Suppressor macrophage treated with lipopolysaccharide for 4 hours (primary cell): Measurements from ENCODE around the gene FCHO1.
"Not testable (repeated sequence)": the region's sequence is repeated elsewhere in the genome, so short reads cannot be mapped to it uniquely, and the experiment has no call there.

Experiments used
- DNase-seq: peaks from one replicate; pipeline ENCODE4 v3.0.0-alpha.2; 2020

FCHO1 gene

GRCh38 chr19:17796013-17796837, 44.9 kb downstream of the FCHO1 start:
- DNase-seq = no peak

GRCh38 chr19:17796838-17797423, 45.7 kb downstream of the FCHO1 start:
- no peak for DNase-seq

- DNase-seq = peak; percentile 63
Measured at GRCh38 chr19:17797424-17798201, 46.3 kb downstream of the FCHO1 start.

GRCh38 chr19:17798599-17798998, 47.3 kb downstream of the FCHO1 start:
- DNase-seq = not testable (repeated sequence)

GRCh38 chr19:17802137-17802858, 51.0 kb downstream of the FCHO1 start:
- DNase-seq = no peak

- peak; percentile 63 for DNase-seq
Measured at GRCh38 chr19:17803264-17803896, 52.1 kb downstream of the FCHO1 start.

- no peak for DNase-seq
Measured at GRCh38 chr19:17805427-17805826, 54.1 kb downstream of the FCHO1 start.

GRCh38 chr19:17806945-17807344, 55.7 kb downstream of the FCHO1 start:
- DNase-seq = no peak

- no peak for DNase-seq
Measured at GRCh38 chr19:17807731-17808316, 56.5 kb downstream of the FCHO1 start.

GRCh38 chr19:17811103-17811502, 59.8 kb downstream of the FCHO1 start:
- DNase-seq = no peak

GRCh38 chr19:17811681-17812080, 60.4 kb downstream of the FCHO1 start:
- DNase-seq = no peak

GRCh38 chr19:17812099-17812498, 60.8 kb downstream of the FCHO1 start:
- no peak for DNase-seq

GRCh38 chr19:17817668-17818363, 66.5 kb downstream of the FCHO1 start:
- no peak for DNase-seq

GRCh38 chr19:17821190-17821589, 69.9 kb downstream of the FCHO1 start, which contains the start of gene INSL3:
INSL3 (minus strand) TSS chr19:17821519; CDS start chr19:17821506, 13 bp downstream.
- DNase-seq = no peak

GRCh38 chr19:17824339-17824738, 73.1 kb downstream of the FCHO1 start:
- DNase-seq = no peak

GRCh38 chr19:17826508-17827056, 75.3 kb downstream of the FCHO1 start:
- no peak for DNase-seq

GRCh38 chr19:17829855-17830566, 78.7 kb downstream of the FCHO1 start:
- DNase-seq = no peak

- DNase-seq = no peak
Measured at GRCh38 chr19:17830567-17831418, 79.5 kb downstream of the FCHO1 start.

GRCh38 chr19:17831419-17831888, 80.2 kb downstream of the FCHO1 start:
- no peak for DNase-seq
